Measurements from ENCODE around the gene RPUSD1. TPM values are rescaled to one million over a fixed set of nuclear protein-coding genes. Genes with fewer than 3 reads are reported as not detected.

The RPUSD1 gene
- total RNA-seq, 1 donor from 2014 or later: 23.0 TPM

DNA sequence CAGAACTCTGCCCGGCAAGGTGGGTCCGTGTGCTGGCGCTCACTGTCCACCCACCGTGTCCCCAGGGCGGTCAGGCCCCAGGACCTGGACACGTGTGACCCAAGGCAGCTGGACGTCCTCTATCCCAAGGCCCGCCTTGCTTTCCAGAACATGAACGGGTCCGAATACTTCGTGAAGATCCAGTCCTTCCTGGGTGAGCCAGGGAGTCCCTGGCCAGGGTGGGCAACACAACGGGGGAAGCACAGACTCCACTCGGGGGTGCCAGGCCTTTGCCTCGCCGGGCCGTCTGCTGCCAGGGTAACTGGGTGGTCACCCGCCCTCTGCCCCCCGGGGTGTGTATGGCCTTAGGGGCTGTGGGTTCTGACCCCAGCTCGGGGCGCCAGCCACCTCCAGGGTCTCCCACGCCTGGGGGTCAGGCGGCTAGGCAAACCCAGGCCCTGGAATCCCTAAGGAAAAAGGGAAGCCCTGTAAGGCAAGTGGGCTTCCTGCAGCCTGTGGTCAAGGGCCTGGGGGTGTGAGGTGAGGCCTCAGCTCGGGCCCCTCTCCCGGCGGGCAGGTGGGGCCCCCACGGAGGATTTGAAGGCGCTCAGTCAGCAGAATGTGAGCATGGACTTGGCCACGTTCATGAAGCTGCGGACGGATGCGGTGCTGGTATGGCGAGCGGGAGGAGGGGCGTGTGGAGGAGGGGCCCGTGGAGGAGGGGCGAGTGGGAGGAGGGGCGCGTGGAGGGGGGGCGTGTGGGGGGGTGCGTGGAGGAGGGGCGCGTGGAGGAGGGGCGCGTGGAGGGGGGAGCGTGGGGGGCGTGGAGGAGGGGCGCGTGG lies 21.2 kb downstream of the RPUSD1 start:
- H3K27me3 Mint-ChIP-seq (ENCODE audit: low read depth): no peaks in the 10 kb centered on the region
- H3K36me3 Mint-ChIP-seq: no peaks in the 10 kb centered on the region
- H3K27ac Mint-ChIP-seq: no peak overlapping the region
- H3K9me3 Mint-ChIP-seq: no peaks in the 10 kb centered on the region
- no peak overlapping the region for H3K4me3 Mint-ChIP-seq
- DNase-seq (ENCODE audit: low spot score in 2 of 2, unreplicated experiment in 2 of 2): no peak
- no peak for TF ChIP-seq CTCF (IDR thresholded peaks at IDR 0.05; ENCODE audit: unreplicated experiment)
- H3K4me1 Mint-ChIP-seq: peaks cover 1% of the 10 kb centered on the region

DNA sequence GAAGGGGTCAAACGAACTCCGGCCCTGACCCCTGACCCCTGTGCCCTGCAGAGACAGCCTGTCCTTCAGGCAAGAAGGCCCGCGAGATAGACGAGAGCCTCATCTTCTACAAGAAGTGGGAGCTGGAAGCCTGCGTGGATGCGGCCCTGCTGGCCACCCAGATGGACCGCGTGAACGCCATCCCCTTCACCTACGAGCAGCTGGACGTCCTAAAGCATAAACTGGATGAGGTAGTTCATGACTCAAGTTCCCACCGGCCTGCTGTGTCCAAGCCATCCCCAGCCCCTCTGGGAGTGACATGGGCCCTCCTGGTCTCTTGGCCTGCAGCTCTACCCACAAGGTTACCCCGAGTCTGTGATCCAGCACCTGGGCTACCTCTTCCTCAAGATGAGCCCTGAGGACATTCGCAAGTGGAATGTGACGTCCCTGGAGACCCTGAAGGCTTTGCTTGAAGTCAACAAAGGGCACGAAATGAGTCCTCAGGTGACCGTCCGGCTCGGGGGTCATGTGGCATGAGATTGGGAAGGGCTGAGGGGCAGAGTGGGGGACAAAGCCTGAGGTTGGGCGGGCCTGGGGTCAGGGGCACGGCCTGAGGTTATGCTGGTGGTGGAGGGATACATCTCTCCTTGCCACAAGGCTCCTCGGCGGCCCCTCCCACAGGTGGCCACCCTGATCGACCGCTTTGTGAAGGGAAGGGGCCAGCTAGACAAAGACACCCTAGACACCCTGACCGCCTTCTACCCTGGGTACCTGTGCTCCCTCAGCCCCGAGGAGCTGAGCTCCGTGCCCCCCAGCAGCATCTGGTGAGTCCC lies 22.0 kb downstream of the RPUSD1 start:
- Mint-ChIP-seq H3K4me1 (peaks cover 8% of the 10 kb centered on the region), H3K27ac (no peak overlapping the region), H3K9me3 (no peaks in the 10 kb centered on the region), H3K36me3 (no peaks in the 10 kb centered on the region), H3K4me3 (no peak overlapping the region), H3K27me3 (ENCODE audit: low read depth) (no peaks in the 10 kb centered on the region)
- no peak for DNase-seq (ENCODE audit: low spot score in 2 of 2, unreplicated experiment in 2 of 2)
- TF ChIP-seq CTCF (IDR thresholded peaks at IDR 0.05; ENCODE audit: unreplicated experiment): no peak

- DNase-seq (ENCODE audit: low spot score in 2 of 2, unreplicated experiment in 2 of 2): no peak
- peaks cover 11% of the 10 kb centered on the region for H3K4me1 Mint-ChIP-seq
- no peaks in the 10 kb centered on the region for H3K36me3 Mint-ChIP-seq
- H3K27me3 Mint-ChIP-seq (ENCODE audit: low read depth): no peaks in the 10 kb centered on the region
- H3K27ac Mint-ChIP-seq: no peak overlapping the region
- no peaks in the 10 kb centered on the region for H3K9me3 Mint-ChIP-seq
- no peak for TF ChIP-seq CTCF (IDR thresholded peaks at IDR 0.05; ENCODE audit: unreplicated experiment)
- H3K4me3 Mint-ChIP-seq: no peak overlapping the region
Observed at GRCh38 chr16:765488-765865, 22.7 kb downstream of the RPUSD1 start.

DNA sequence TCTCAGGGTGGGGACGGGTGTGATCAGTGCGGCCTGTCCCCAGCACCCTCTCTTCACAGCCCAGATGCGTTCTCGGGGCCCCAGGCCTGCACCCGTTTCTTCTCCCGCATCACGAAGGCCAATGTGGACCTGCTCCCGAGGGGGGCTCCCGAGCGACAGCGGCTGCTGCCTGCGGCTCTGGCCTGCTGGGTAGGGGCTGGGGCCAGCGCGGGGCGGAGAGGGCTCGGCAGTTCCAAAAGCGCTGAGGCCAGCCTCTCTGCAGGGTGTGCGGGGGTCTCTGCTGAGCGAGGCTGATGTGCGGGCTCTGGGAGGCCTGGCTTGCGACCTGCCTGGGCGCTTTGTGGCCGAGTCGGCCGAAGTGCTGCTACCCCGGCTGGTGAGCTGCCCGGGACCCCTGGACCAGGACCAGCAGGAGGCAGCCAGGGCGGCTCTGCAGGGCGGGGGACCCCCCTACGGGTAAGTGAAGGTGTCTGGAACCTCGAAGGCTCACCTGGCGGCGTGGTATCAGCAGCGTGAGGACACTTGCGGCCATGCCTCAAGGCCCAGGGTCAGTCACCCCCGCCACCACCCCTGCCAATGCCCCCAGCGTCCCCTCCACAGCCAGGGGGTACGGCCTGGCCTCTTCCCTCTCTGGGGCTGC lies 23.2 kb downstream of the RPUSD1 start:
- TF ChIP-seq CTCF (IDR thresholded peaks at IDR 0.05; ENCODE audit: unreplicated experiment): no peak
- no peak for DNase-seq (ENCODE audit: low spot score in 2 of 2, unreplicated experiment in 2 of 2)
- Mint-ChIP-seq H3K27me3 (ENCODE audit: low read depth) (no peaks in the 10 kb centered on the region), H3K27ac (no peak overlapping the region), H3K4me1 (peaks cover 13% of the 10 kb centered on the region), H3K36me3 (no peaks in the 10 kb centered on the region), H3K9me3 (no peaks in the 10 kb centered on the region), H3K4me3 (no peak overlapping the region)

DNA sequence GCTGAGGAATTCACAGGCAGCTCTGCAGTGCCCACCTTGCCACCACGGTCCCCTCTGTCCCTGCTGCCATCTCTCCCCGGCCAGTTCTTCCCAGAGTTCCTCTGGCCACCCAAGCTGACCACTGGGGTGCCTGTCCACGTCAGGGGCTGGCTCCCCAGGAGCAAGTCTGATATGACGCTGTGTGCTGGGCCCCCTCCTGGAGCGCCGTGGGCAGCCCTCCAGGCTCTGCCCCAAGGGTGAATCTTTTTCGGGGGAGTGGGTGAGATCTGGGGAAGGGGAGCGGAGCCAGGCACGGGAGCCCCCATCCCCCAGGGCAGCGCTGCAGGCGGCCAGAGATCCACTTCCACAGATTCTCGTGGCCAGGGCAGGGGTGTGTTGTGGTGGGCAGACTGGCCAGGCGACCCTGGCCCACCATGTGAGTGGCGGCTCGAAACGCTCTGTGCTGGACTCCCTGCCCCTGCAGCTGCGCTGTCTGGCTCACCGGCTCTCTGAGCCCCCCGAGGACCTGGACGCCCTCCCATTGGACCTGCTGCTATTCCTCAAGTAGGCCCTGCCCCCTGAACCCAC lies 23.9 kb downstream of the RPUSD1 start:
- H3K4me1 Mint-ChIP-seq: peaks cover 20% of the 10 kb centered on the region
- no peak overlapping the region for H3K27ac Mint-ChIP-seq
- H3K9me3 Mint-ChIP-seq: no peaks in the 10 kb centered on the region
- H3K4me3 Mint-ChIP-seq: no peak overlapping the region
- no peaks in the 10 kb centered on the region for H3K27me3 Mint-ChIP-seq (ENCODE audit: low read depth)
- DNase-seq (ENCODE audit: low spot score in 2 of 2, unreplicated experiment in 2 of 2): no peak
- TF ChIP-seq CTCF (IDR thresholded peaks at IDR 0.05; ENCODE audit: unreplicated experiment): no peak
- no peaks in the 10 kb centered on the region for H3K36me3 Mint-ChIP-seq

All from mesothelial cell of epicardium (in vitro differentiated cells).